ENCODE data around the gene EOGT.

EOGT gene

DNA sequence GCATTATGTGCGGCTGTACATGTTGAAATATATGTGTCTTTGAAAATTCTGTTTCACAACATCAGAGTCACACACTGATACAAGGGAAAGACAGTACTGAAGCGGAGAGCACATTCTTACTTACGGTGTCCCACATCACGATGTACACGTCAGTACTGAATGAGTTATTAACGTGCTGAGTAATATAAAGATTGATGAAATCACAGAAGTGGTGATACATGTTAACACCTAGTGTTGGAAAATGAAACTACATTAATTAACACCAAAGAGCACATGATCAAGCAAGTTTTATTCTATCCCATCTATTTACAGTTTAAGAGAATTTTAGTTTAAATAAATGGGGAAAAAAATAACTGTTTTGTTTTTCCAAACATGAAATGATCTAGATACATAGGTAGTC is 15.6 kb downstream of the EOGT start:
- Mint-ChIP-seq H3K36me3 (ENCODE audit: low read depth) (peaks cover 73% of the 10 kb centered on the region), H3K4me1 (peaks cover 4% of the 10 kb centered on the region), H3K27ac (no peak overlapping the region), H3K9me3 (peaks cover 7% of the 10 kb centered on the region), H3K27me3 (ENCODE audit: low read depth, poor library complexity) (peaks cover 3% of the 10 kb centered on the region), H3K4me3 (no peak overlapping the region)
- DNase-seq, result no peak
- TF ChIP-seq, protein P1, sequence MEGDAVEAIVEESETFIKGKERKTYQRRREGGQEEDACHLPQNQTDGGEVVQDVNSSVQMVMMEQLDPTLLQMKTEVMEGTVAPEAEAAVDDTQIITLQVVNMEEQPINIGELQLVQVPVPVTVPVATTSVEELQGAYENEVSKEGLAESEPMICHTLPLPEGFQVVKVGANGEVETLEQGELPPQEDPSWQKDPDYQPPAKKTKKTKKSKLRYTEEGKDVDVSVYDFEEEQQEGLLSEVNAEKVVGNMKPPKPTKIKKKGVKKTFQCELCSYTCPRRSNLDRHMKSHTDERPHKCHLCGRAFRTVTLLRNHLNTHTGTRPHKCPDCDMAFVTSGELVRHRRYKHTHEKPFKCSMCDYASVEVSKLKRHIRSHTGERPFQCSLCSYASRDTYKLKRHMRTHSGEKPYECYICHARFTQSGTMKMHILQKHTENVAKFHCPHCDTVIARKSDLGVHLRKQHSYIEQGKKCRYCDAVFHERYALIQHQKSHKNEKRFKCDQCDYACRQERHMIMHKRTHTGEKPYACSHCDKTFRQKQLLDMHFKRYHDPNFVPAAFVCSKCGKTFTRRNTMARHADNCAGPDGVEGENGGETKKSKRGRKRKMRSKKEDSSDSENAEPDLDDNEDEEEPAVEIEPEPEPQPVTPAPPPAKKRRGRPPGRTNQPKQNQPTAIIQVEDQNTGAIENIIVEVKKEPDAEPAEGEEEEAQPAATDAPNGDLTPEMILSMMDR (IDR thresholded peaks at IDR 0.05), result peak; percentile 14

GRCh38 chr3:68996356-68996995 is 17.0 kb downstream of the EOGT start:
- DNase-seq, result no peak
- Mint-ChIP-seq H3K36me3 (ENCODE audit: low read depth) (peaks cover 76% of the 10 kb centered on the region), H3K9me3 (peaks cover 20% of the 10 kb centered on the region), H3K4me1 (peaks cover 4% of the 10 kb centered on the region), H3K27ac (no peak overlapping the region), H3K4me3 (no peak overlapping the region), H3K27me3 (ENCODE audit: low read depth, poor library complexity) (peaks cover 3% of the 10 kb centered on the region)
- TF ChIP-seq, protein P1 (IDR thresholded peaks at IDR 0.05), result no peak

DNA sequence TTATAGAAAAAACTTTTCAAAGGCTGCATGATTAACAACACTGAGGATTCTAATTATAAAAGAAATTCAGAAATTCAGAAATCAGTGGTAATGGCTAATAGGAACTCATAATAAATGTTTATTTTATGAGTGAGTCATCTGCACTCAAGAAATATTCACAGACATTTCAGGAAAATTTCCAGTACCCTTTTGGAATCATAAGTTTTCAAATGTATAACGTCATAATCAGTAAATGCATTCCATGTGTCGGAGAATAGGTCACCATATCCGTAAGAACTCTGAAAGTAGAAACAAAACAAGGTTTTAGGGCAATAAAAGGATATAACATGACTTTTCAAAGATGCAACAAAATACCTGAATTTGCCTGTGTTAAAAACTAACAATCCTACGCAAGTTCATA is 24.7 kb downstream of the EOGT start:
- DNase-seq, result no peak
- Mint-ChIP-seq H3K36me3 (ENCODE audit: low read depth) (peaks cover 78% of the 10 kb centered on the region), H3K27me3 (ENCODE audit: low read depth, poor library complexity) (no peaks in the 10 kb centered on the region), H3K9me3 (peaks cover 23% of the 10 kb centered on the region), H3K4me3 (no peak overlapping the region), H3K27ac (no peak overlapping the region), H3K4me1 (peaks cover 4% of the 10 kb centered on the region)
- TF ChIP-seq, protein P1 (IDR thresholded peaks at IDR 0.05), result no peak

GRCh38 chr3:68987322-68987721 is 26.2 kb downstream of the EOGT start:
- DNase-seq, result no peak
- H3K27ac Mint-ChIP-seq, result no peak overlapping the region
- peaks cover 11% of the 10 kb centered on the region for H3K9me3 Mint-ChIP-seq
- H3K27me3 Mint-ChIP-seq (ENCODE audit: low read depth, poor library complexity), result no peaks in the 10 kb centered on the region
- H3K4me3 Mint-ChIP-seq, result no peak overlapping the region
- no peaks in the 10 kb centered on the region for H3K4me1 Mint-ChIP-seq
- peaks cover 73% of the 10 kb centered on the region for H3K36me3 Mint-ChIP-seq (ENCODE audit: low read depth)
- TF ChIP-seq, protein P1 (IDR thresholded peaks at IDR 0.05), result no peak

DNA sequence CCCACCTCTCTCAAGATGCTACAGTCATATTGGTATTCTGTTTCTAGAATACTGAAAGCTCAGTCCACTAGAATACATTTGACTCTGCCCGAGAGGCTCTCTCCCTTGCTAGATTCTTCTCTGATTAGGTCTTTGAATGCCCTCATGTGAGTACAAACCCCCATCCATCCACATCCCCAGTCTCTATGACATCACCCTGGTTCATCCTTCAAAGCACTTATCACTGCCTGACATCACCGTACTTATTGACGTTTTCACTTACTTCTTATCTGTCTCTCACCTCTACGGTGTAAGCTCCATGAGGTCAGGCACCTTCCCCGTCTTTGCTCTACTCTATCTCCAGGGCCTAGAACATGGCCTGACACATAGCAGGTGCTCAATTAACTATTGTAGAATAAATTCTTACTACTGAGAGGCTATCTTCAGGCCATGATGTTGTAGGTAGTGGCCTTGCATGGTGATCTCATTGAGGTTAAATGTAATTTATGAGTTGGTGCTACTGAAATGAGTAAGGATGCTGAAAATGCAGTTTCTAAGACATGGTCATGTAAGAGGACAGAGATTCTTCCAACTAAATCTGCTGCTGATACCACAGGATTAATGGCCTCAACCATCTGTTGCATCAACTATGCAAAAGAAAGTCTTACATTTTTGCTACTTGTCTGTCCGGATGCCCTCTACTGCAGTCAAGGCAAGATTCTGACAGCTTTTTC is 26.8 kb downstream of the EOGT start:
- Mint-ChIP-seq H3K27me3 (ENCODE audit: low read depth, poor library complexity) (no peaks in the 10 kb centered on the region), H3K27ac (peak overlapping the region; percentile 10), H3K4me1 (no peaks in the 10 kb centered on the region), H3K4me3 (no peak overlapping the region), H3K36me3 (ENCODE audit: low read depth) (peaks cover 67% of the 10 kb centered on the region), H3K9me3 (peaks cover 5% of the 10 kb centered on the region)
- DNase-seq, result no peak
- TF ChIP-seq, protein P1 (IDR thresholded peaks at IDR 0.05), result no peak
